ENCODE results near the gene GTSE1. TPM values are rescaled to one million over a fixed set of nuclear protein-coding genes. Genes with fewer than 3 reads are reported as not detected.

The GTSE1 gene
- total RNA-seq, 1 experiment from 2014 or later = 64.6 TPM

GRCh38 chr22:46354993-46355305 lies 58.3 kb downstream of the GTSE1 start:
- H3K79me2 ChIP-seq (ENCODE audit: low read depth) = no peaks in the 10 kb centered on the region
- peaks cover 16% of the 10 kb centered on the region for H4K20me1 ChIP-seq (ENCODE audit: insufficient read depth)
- CTCF ChIA-PET = no interaction called here
- no peak for DNase-seq
- no peak overlapping the region for H3K27ac ChIP-seq
- H3K4me3 ChIP-seq = no peak overlapping the region
- no peak overlapping the region for H3K4me2 ChIP-seq
- POLR2A ChIA-PET (ENCODE audit: unreplicated experiment) = no interaction called here
- H3K36me3 ChIP-seq (ENCODE audit: low read depth) = 0 out of 2 replicates have a peak, but pooled peaks cover 6% of the 10 kb centered on the region
- no peak for TF ChIP-seq CTCF (conservative IDR thresholded peaks at IDR 0.05)
- no peak for TF ChIP-seq EZH2 (IDR thresholded peaks at IDR 0.05; ENCODE audit: low read depth)
- no peaks in the 10 kb centered on the region for H3K27me3 ChIP-seq (ENCODE audit: insufficient read depth, low read depth)
- intact Hi-C loops (cut with micrococcal nuclease; ENCODE audit: unreplicated experiment) = loop anchor here (1.0 kb wide), 1 partner anchor 187 kb away; no protein-coding TSS in a partner anchor
- peaks cover 23% of the 10 kb centered on the region for H3F3A ChIP-seq (ENCODE audit: insufficient read depth, low read depth)
- BruUV-seq (replicated peaks) = no TSS peak
- H3K4me1 ChIP-seq (replicated peaks; ENCODE audit: insufficient read depth) = 0 out of 2 replicates have a peak, but pooled peaks cover 3% of the 10 kb centered on the region
- H2AFZ ChIP-seq = no peak overlapping the region
- H3K9me3 ChIP-seq (ENCODE audit: insufficient read depth, low read depth) = no peaks in the 10 kb centered on the region
- no peaks in the 10 kb centered on the region for H3K9me2 ChIP-seq (ENCODE audit: insufficient read depth)

- peak; percentile 49 to 69 for DNase-seq
- Histone ChIP-seq H3K27ac (no peak overlapping the region), H3K9me2 (ENCODE audit: insufficient read depth) (no peaks in the 10 kb centered on the region), H3K79me2 (ENCODE audit: low read depth) (no peaks in the 10 kb centered on the region), H3K4me3 (no peak overlapping the region), H2AFZ (no peak overlapping the region), H3F3A (ENCODE audit: insufficient read depth, low read depth) (peaks cover 23% of the 10 kb centered on the region), H3K9me3 (ENCODE audit: insufficient read depth, low read depth) (no peaks in the 10 kb centered on the region), H3K4me1 (replicated peaks; ENCODE audit: insufficient read depth) (0 out of 2 replicates have a peak, but pooled peaks cover 3% of the 10 kb centered on the region), H4K20me1 (ENCODE audit: insufficient read depth) (peaks cover 21% of the 10 kb centered on the region), H3K4me2 (no peak overlapping the region), H3K36me3 (ENCODE audit: low read depth) (0 out of 2 replicates have a peak, but pooled peaks cover 4% of the 10 kb centered on the region), H3K27me3 (ENCODE audit: insufficient read depth, low read depth) (no peaks in the 10 kb centered on the region)
- intact Hi-C loops (cut with micrococcal nuclease; ENCODE audit: unreplicated experiment) = loop anchor here (1.0 kb wide), 1 partner anchor 187 kb away; no protein-coding TSS in a partner anchor
- ChIA-PET CTCF (interaction anchor here (1.1 kb wide), 1 partner anchor 183 kb away, joined by 3 read pairs; no protein-coding TSS in a partner anchor), POLR2A (ENCODE audit: unreplicated experiment) (no interaction called here)
- no TSS peak for BruUV-seq (replicated peaks)
- TF ChIP-seq CTCF (conservative IDR thresholded peaks at IDR 0.05) (peak; percentile 95), EZH2 (IDR thresholded peaks at IDR 0.05; ENCODE audit: low read depth) (no peak)
Observed at GRCh38 chr22:46355369-46355995, 58.8 kb downstream of the GTSE1 start.

GRCh38 chr22:46355996-46356471 lies 59.4 kb downstream of the GTSE1 start:
- TF ChIP-seq EZH2 (IDR thresholded peaks at IDR 0.05; ENCODE audit: low read depth) (no peak), CTCF (conservative IDR thresholded peaks at IDR 0.05) (no peak)
- POLR2A ChIA-PET (ENCODE audit: unreplicated experiment) = no interaction called here
- no TSS peak for BruUV-seq (replicated peaks)
- Histone ChIP-seq H3K27ac (no peak overlapping the region), H3K79me2 (ENCODE audit: low read depth) (no peaks in the 10 kb centered on the region), H3K9me3 (ENCODE audit: insufficient read depth, low read depth) (no peaks in the 10 kb centered on the region), H2AFZ (no peak overlapping the region), H3K4me2 (no peak overlapping the region), H3F3A (ENCODE audit: insufficient read depth, low read depth) (peaks cover 26% of the 10 kb centered on the region), H3K36me3 (ENCODE audit: low read depth) (no peaks in the 10 kb centered on the region), H3K27me3 (ENCODE audit: insufficient read depth, low read depth) (no peaks in the 10 kb centered on the region), H3K4me1 (replicated peaks; ENCODE audit: insufficient read depth) (0 out of 2 replicates have a peak, but pooled peaks cover 3% of the 10 kb centered on the region), H3K4me3 (no peak overlapping the region), H3K9me2 (ENCODE audit: insufficient read depth) (no peaks in the 10 kb centered on the region), H4K20me1 (ENCODE audit: insufficient read depth) (peaks cover 21% of the 10 kb centered on the region)
- intact Hi-C loops (cut with micrococcal nuclease; ENCODE audit: unreplicated experiment) = loop anchor here (1.0 kb wide), 1 partner anchor 186 kb away; no protein-coding TSS in a partner anchor
- no peak for DNase-seq
- CTCF ChIA-PET = interaction anchor here (0.6 to 1.1 kb wide), 2 partner anchors 183 to 186 kb away, joined by 3 read pairs; no protein-coding TSS in a partner anchor
